Activated T-cell treated with anti-CD3 and anti-CD28 coated beads, Interleukin-2, amount 50 U/mL, for 24 hours (primary cell): ENCODE measurements around the gene SSTR3.
A peak's percentile ranks its signal among the peaks of the same experiment; 100 is the strongest.
"Not testable (repeated sequence)": the region's sequence is repeated elsewhere in the genome, so short reads cannot be mapped to it uniquely, and the experiment has no call there.

Source experiments
- DNase-seq: peaks from one replicate; pipeline ENCODE4 v3.0.0-alpha.2; 2020
- H3K27ac Mint-ChIP-seq: 2 replicates; pipeline ENCODE4 v1.8.0; 2020; ENCODE audit warnings: mild to moderate bottlenecking, mixed read lengths
- H3K27me3 Mint-ChIP-seq: 2 replicates; pipeline ENCODE4 v1.8.0; 2020; ENCODE audit warnings: mixed read lengths
- H3K36me3 Mint-ChIP-seq: 2 replicates; pipeline ENCODE4 v1.8.0; 2020; ENCODE audit warnings: low read depth, mixed read lengths
- H3K4me1 Mint-ChIP-seq: 2 replicates; pipeline ENCODE4 v1.8.0; 2020; ENCODE audit warnings: low read depth, mixed read lengths
- H3K4me3 Mint-ChIP-seq: 2 replicates; pipeline ENCODE4 v1.8.0; 2020; ENCODE audit warnings: mild to moderate bottlenecking, moderate library complexity, mixed read lengths
- H3K9me3 Mint-ChIP-seq: 2 replicates; pipeline ENCODE4 v1.8.0; 2020; ENCODE audit warnings: mixed read lengths

Gene SSTR3

GRCh38 chr22:37235897-37236607, 23.8 kb upstream of the SSTR3 start:
- Mint-ChIP-seq H3K9me3 (no peaks in the 10 kb centered on the region), H3K4me1 (peaks cover 97% of the 10 kb centered on the region), H3K27me3 (no peaks in the 10 kb centered on the region), H3K27ac (peak overlapping the region; percentile 98), H3K4me3 (peak overlapping the region; percentile 69), H3K36me3 (peaks cover 99% of the 10 kb centered on the region)
- DNase-seq: peak; percentile 32

GRCh38 chr22:37234736-37235711, 22.7 kb upstream of the SSTR3 start:
- H3K36me3 Mint-ChIP-seq: peaks cover 98% of the 10 kb centered on the region
- peak; percentile 41 for DNase-seq
- H3K4me1 Mint-ChIP-seq: peaks cover 96% of the 10 kb centered on the region
- H3K27ac Mint-ChIP-seq: peak overlapping the region; percentile 98
- H3K27me3 Mint-ChIP-seq: no peaks in the 10 kb centered on the region
- H3K9me3 Mint-ChIP-seq: no peaks in the 10 kb centered on the region
- peak overlapping the region; percentile 69 for H3K4me3 Mint-ChIP-seq

- DNase-seq: peak; percentile 49
- H3K27ac Mint-ChIP-seq: peak overlapping the region; percentile 98
- no peaks in the 10 kb centered on the region for H3K9me3 Mint-ChIP-seq
Measured at GRCh38 chr22:37233751-37234631, 21.7 kb upstream of the SSTR3 start.

GRCh38 chr22:37233371-37233750, 21.1 kb upstream of the SSTR3 start:
- not testable (repeated sequence) for H3K27me3 Mint-ChIP-seq, DNase-seq, H3K9me3 Mint-ChIP-seq
- H3K36me3 Mint-ChIP-seq: peaks cover 98% of the 10 kb centered on the region
- H3K27ac Mint-ChIP-seq: peak overlapping the region; percentile 98
- peak overlapping the region; percentile 69 for H3K4me3 Mint-ChIP-seq
- H3K4me1 Mint-ChIP-seq: peaks cover 96% of the 10 kb centered on the region

More at GRCh38 chr22:37233751-37234631, 21.7 kb upstream of the SSTR3 start:
- Mint-ChIP-seq H3K4me1 (peaks cover 96% of the 10 kb centered on the region), H3K36me3 (peaks cover 98% of the 10 kb centered on the region), H3K4me3 (peak overlapping the region; percentile 69), H3K27me3 (no peaks in the 10 kb centered on the region)

GRCh38 chr22:37232140-37232998, 20.1 kb upstream of the SSTR3 start:
- H3K4me3 Mint-ChIP-seq: peak overlapping the region; percentile 61
- H3K27me3 Mint-ChIP-seq: no peaks in the 10 kb centered on the region
- no peaks in the 10 kb centered on the region for H3K9me3 Mint-ChIP-seq
- H3K27ac Mint-ChIP-seq: peak overlapping the region; percentile 98
- H3K4me1 Mint-ChIP-seq: peaks cover 96% of the 10 kb centered on the region
- DNase-seq: peak; percentile 62
- peaks cover 97% of the 10 kb centered on the region for H3K36me3 Mint-ChIP-seq

GRCh38 chr22:37231406-37232139, 19.3 kb upstream of the SSTR3 start:
- Mint-ChIP-seq H3K27me3 (no peaks in the 10 kb centered on the region), H3K36me3 (peaks cover 91% of the 10 kb centered on the region), H3K4me3 (peak overlapping the region; percentile 61), H3K9me3 (no peaks in the 10 kb centered on the region), H3K4me1 (peaks cover 89% of the 10 kb centered on the region), H3K27ac (peak overlapping the region; percentile 98)
- DNase-seq: peak; percentile 67

GRCh38 chr22:37230673-37231405, 18.6 kb upstream of the SSTR3 start:
- peak; percentile 79 for DNase-seq
- Mint-ChIP-seq H3K9me3 (no peaks in the 10 kb centered on the region), H3K36me3 (peaks cover 91% of the 10 kb centered on the region), H3K4me3 (peak overlapping the region; percentile 61), H3K27ac (peak overlapping the region; percentile 98), H3K27me3 (no peaks in the 10 kb centered on the region), H3K4me1 (peaks cover 89% of the 10 kb centered on the region)

- Mint-ChIP-seq H3K9me3 (no peaks in the 10 kb centered on the region), H3K27me3 (no peaks in the 10 kb centered on the region), H3K4me1 (peaks cover 89% of the 10 kb centered on the region), H3K4me3 (peak overlapping the region; percentile 70), H3K36me3 (peaks cover 91% of the 10 kb centered on the region), H3K27ac (peak overlapping the region; percentile 98)
- DNase-seq: peak; percentile 90
Measured at GRCh38 chr22:37229805-37230672, 17.8 kb upstream of the SSTR3 start.

- no peaks in the 10 kb centered on the region for H3K27me3 Mint-ChIP-seq
- H3K36me3 Mint-ChIP-seq: peaks cover 91% of the 10 kb centered on the region
- H3K4me3 Mint-ChIP-seq: peak overlapping the region; percentile 70
- H3K27ac Mint-ChIP-seq: peak overlapping the region; percentile 98
- peaks cover 89% of the 10 kb centered on the region for H3K4me1 Mint-ChIP-seq
- H3K9me3 Mint-ChIP-seq: peaks cover 2% of the 10 kb centered on the region
- peak; percentile 71 for DNase-seq
Measured at GRCh38 chr22:37229012-37229804, 16.9 kb upstream of the SSTR3 start.

- Mint-ChIP-seq H3K4me1 (peaks cover 89% of the 10 kb centered on the region), H3K27ac (peak overlapping the region; percentile 98), H3K27me3 (no peaks in the 10 kb centered on the region), H3K36me3 (peaks cover 91% of the 10 kb centered on the region), H3K9me3 (peaks cover 4% of the 10 kb centered on the region), H3K4me3 (peak overlapping the region; percentile 70)
- peak; percentile 67 for DNase-seq
Measured at GRCh38 chr22:37228106-37229011, 16.1 kb upstream of the SSTR3 start.
